GOT3 (cell line): ENCODE measurements around the gene SNX21.
"Not testable (repeated sequence)": the region's sequence is repeated elsewhere in the genome, so short reads cannot be mapped to it uniquely, and the experiment has no call there.

Experiments used
- DNase-seq: peaks from one replicate; lab custom pipeline; 2025; ENCODE audit warnings: mixed read lengths; lab: John Stamatoyannopoulos, UW

SNX21 gene

DNA sequence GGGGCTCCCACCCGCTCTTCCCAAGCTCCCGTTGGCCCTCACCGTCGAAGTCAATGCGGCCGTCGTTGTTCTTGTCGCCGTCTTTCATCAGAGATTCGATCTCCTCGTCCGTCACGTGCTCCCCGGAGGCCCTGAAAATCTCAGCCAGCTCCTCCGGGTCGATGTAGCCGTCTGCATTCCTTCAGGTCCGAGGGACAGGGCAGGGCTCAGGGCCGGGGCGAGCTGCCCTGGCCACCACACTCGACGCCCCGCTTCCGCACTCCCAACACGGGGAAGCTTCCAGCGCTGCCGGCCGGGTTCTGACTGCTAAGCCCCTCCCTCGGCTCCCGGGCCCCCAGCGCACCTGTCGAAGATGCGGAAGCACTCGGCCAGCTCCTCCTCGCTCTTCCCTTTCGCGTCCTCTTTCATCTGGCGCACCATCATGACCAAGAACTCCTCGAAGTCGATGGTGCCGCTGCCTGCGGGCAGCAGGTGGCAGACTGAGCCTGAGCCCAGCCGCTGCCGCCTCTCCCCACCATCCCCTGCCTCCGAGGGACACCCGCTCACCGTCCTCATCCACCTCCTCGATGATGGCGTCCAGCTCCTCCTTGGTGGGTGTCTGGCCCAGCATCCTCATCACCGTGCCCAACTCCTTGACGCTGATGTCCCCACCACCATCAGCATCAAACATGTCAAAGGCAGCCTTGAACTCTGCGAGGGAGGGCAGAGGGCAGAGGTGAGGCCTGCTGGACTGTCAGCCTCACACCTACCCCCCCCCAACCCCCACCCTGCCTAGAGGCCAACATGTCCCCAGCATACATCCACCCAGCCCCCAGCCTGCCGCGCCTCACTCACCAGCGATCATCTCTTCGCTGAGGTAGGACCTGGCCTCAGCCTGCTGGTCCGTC, 9.4 kb upstream of the SNX21 start:
- DNase-seq: no peak

GRCh38 chr20:45826381-45827019, 7.1 kb upstream of the SNX21 start:
- no peak for DNase-seq

GRCh38 chr20:45827030-45827652, 6.5 kb upstream of the SNX21 start, which contains the start of gene TNNC2:
Gene TNNC2 (minus strand): TSS chr20:45827312. CDS start chr20:45827248, 64 bp downstream.
- DNase-seq: no peak

DNA sequence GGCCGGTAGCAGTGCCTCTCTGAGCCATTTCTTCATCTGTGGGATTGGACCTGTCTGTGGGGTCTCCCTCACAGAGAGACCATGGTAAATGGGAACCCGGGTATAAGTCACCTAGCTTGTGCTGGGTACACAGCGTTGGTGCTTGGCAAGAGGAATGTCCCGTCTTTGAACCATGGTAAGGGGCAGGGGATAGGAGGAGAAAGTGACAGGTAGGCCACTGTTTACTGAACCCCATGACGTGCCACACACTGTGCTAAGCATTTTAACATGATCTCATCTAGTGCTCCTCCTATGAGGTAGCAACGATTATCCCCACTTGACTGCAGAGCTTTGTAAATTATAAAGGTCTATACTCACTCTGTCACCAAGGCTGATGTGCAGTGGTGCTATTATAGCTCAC, 5.9 kb upstream of the SNX21 start:
- no peak for DNase-seq

- no peak for DNase-seq
Measured at GRCh38 chr20:45828589-45828988, 5.0 kb upstream of the SNX21 start.

DNA sequence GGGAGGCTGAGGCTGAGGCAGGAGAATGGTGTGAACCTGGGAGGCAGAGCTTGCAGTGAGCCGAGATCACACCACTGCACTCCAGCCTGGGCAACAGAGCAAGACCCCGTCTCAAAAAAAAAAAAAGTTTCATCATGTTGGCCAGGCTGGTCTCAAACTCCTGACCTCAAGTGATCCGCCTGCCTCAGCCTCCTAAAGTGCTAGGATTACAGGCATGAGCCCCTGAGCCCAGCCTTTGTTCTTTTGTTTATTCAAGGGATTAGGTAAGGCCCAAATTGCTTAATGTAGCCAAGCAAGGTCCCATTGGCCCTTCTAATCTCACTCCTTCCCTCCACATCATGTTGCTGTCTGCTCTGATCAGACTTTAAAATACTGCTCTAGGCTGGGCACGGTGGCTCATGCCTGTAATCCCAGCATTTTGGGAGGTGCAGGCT, 3.9 kb upstream of the SNX21 start:
- not testable (repeated sequence) for DNase-seq

DNA sequence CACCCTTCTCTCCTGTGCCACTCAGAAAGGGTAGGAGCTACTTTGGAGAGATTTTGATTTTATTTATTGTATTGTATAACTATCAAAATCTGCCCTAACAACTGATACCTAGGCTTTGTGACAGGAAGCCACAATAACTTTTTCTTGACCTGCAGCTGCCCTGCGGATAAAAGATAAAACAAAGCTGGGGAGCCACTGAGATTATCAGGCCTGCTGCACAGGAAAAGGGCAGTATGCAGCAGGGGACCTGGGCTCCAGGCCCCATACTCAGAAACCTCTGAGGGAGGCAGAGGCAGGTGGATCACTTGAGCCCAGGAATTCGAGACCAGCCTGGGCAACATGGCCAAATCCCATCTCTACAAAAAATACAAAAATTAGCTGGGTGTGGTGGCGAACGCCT, 980 bp upstream of the SNX21 start:
- no peak for DNase-seq

DNA sequence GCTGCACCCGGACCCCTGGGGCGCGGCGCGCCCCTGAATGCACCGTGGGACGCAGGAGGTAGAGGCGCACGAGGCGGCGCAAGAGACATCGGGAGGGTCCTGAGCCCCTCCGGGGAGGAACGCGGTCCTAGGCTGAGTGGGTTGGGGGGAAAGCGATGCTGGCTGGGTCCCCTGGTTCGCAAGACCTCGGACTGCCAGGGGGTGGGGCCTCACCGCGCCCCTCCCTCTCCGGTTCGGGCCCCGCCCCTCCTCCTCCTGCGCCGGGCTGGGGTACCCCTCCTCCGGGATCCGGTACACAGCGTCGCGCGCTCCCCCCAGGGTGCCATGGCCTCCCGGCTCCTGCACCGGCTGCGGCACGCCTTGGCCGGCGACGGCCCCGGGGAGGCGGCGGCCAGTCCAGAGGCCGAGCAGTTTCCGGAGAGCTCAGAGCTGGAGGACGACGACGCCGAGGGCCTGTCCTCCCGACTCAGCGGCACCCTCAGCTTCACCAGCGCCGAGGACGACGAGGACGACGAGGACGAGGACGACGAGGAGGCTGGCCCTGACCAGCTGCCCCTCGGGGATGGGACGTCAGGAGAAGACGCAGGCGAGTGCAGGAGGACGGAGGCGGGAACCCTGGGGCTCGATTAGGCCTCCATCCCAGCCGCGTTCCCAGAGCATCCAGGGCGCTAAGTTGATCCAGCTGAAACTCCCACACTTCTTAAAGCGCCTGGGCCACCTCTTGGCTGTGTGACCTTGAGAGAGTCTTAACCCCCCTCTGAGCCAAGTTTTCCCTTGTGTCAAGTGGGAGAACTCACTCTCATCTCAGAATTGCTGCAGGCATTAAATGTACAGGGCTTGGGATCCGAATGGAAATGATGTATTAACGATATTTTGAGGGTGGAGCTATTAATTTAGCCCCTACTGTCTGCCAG, 541 bp downstream of the SNX21 start:
- peak; percentile 71 for DNase-seq

DNA sequence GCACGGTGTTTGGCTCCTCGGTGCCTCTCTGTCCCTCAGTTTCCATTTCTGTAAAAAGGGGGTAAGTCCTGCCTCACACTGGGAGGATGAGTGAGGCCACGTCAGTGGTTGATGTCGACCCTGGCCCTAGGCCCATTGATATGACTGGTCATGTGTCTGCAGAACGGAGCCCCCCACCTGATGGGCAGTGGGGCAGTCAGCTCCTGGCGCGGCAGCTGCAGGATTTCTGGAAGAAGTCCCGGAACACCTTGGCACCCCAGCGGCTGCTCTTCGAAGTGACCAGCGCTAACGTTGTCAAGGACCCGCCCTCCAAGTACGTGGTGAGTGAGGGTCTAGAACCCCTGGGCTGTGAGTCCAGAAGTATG, 1.2 kb downstream of the SNX21 start:
- DNase-seq: no peak

GRCh38 chr20:45835329-45835765, 1.7 kb downstream of the SNX21 start:
- DNase-seq: no peak

- DNase-seq: no peak
Measured at GRCh38 chr20:45835825-45836224, 2.2 kb downstream of the SNX21 start.

DNA sequence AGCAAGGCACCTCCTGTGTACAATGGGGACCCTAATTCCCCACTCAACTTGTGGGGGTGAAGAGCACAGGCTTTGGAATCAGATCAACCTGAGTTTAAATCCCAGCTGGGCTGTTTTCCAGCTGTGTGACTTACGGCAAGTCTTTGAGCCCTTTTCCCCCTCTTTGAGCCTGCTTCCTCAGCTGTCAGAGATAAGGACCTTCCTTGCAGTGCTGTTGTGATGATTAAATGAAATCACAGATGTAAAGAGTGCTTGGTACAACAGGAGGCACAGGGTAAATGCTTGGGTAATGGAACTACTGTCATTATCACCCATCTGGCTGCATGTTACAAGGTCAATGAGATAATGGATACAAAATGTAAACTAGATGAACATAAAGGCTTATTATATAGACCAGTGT, 3.2 kb downstream of the SNX21 start:
- no peak for DNase-seq

GRCh38 chr20:45840700-45841198, 7.2 kb downstream of the SNX21 start:
- no peak for DNase-seq

- no peak for DNase-seq
Measured at GRCh38 chr20:45841407-45842129, 8.0 kb downstream of the SNX21 start.

GRCh38 chr20:45842169-45842812, 8.7 kb downstream of the SNX21 start:
- no peak for DNase-seq

DNA sequence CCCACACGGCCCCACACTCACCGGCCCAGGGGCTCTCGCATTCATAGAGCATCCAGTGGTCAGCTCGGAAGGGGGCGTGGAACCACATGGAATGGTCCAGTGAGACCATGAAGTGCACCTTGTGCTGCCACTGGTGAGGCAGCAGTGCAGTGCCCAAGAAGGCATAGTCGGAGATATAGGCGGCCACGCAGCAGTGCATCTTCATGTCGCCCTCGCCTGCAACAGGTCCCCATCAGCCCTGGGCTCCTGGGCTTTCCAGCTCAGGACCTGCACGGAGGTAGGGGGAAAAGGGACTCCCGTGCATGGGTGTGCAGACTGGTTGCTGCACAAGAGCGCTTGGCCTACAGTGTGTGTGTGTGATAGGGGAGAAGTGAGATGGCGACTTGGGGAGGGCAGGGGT, 9.9 kb downstream of the SNX21 start:
- DNase-seq: no peak

DNA sequence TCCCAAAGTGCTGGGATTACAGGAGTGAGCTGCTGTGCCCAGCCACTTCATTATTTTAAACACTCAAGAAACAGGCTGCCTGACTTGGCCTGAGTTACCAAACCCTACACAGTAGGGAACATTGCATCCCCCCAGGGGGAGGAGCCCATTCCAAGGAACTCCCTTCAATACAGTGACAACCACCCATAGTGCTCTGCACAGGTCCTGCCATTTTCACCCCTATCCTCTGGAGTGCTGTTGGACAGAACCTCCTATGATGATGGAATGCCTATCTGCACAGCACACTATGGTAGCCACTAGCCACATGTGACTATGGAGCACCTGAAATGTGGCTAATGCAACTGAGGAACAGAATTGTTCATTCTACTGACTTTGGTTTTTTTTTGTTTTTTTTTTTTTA, 11.9 kb downstream of the SNX21 start:
- DNase-seq: no peak

GRCh38 chr20:45848421-45848820, 14.8 kb downstream of the SNX21 start:
- no peak for DNase-seq

DNA sequence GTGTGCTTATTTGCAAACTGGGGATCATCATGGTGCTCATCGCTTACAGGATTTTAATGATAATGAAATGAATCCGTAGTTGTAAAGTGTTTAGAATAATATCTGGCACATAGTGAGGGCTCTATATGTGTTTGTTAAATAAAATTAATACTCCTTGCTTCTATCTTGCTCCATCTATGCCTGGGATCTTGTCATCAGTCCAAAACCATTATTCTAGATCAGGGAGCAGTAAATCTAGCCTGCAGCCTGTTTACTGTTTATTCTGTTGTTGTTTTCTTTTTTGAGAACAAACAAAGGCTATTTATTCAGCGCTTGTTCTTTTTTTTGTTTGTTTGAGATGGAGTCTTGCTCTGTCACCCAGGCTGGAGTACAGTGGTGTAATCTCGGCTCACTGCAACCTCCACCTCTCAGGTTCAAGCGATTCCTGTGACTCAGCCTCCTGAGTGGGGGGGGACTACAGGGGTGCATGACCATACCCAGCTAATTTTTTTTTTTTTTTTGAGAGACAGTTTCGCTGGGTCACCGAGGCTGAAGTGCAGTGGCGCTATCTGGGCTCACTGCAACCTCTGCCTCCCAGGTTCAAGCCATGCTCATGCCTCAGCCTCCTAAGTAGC, 15.5 kb downstream of the SNX21 start:
- no peak for DNase-seq

- DNase-seq: no peak
Measured at GRCh38 chr20:45850238-45850637, 16.6 kb downstream of the SNX21 start.
